ENCODE data around the gene TOP2A.

GRCh38 chr17:40448639-40449261 is 31.1 kb upstream of the TOP2A start:
- TF ChIP-seq NRF1 (IDR thresholded peaks at IDR 0.05; ENCODE audit: low read depth, low read length) (no peak), EP300 (IDR thresholded peaks at IDR 0.05; ENCODE audit: borderline replicate concordance in 1 of 2, low read depth in 1 of 2, low read length in 1 of 2) (no peak), ELF1 (IDR thresholded peaks at IDR 0.05) (no peak), TAF1 (IDR thresholded peaks at IDR 0.05; ENCODE audit: borderline replicate concordance, low read depth, low read length) (no peak), EZH2phosphoT487 (IDR thresholded peaks at IDR 0.05; ENCODE audit: borderline replicate concordance, low read depth) (no peak)
- TF ChIP-seq, protein P1, sequence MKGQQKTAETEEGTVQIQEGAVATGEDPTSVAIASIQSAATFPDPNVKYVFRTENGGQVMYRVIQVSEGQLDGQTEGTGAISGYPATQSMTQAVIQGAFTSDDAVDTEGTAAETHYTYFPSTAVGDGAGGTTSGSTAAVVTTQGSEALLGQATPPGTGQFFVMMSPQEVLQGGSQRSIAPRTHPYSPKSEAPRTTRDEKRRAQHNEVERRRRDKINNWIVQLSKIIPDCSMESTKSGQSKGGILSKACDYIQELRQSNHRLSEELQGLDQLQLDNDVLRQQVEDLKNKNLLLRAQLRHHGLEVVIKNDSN (IDR thresholded peaks at IDR 0.05; ENCODE audit: borderline replicate concordance, low read depth) = no peak
